Activated CD8-positive, alpha-beta memory T cell treated with anti-CD3 and anti-CD28 coated beads, Interleukin-2, amount 10 ng/mL, durations not matched to agents 7 days and 5 days (primary cell): ENCODE data around the gene LPP. TPM values are rescaled to one million over a fixed set of nuclear protein-coding genes. Genes with fewer than 3 reads are reported as not detected.

Source experiments
- ATAC-seq: fragments of 150-1000 bp; cut with Tn5 transposase; one replicate; pipeline ENCODE4 v1.10.0; 2021; ENCODE audit warnings: moderate library complexity
- CTCF ChIA-PET: fragments of 350-600 bp; sonication (Branson Sonifier 250); formaldehyde crosslinking; loops from one replicate; lab custom pipeline; 2021; ENCODE audit warnings: antibody characterized with exemption; lab: Charles Lee
- DNase-seq: peaks from one replicate; pipeline ENCODE4 v3.0.0-alpha.2; 2020
- H3K27ac Mint-ChIP-seq: one replicate; pipeline ENCODE4 v1.8.0; 2021; ENCODE audit warnings: mild to moderate bottlenecking, mixed read lengths
- H3K27me3 Mint-ChIP-seq: one replicate; pipeline ENCODE4 v1.8.0; 2021; ENCODE audit warnings: mixed read lengths
- H3K36me3 Mint-ChIP-seq: one replicate; pipeline ENCODE4 v1.8.0; 2021; ENCODE audit warnings: mild to moderate bottlenecking, mixed read lengths
- H3K4me1 Mint-ChIP-seq: one replicate; pipeline ENCODE4 v1.8.0; 2021; ENCODE audit warnings: mixed read lengths
- H3K4me3 Mint-ChIP-seq: one replicate; pipeline ENCODE4 v1.8.0; 2021; ENCODE audit warnings: mild to moderate bottlenecking, moderate library complexity, mixed read lengths
- H3K9me3 Mint-ChIP-seq: one replicate; pipeline ENCODE4 v1.8.0; 2022; ENCODE audit warnings: low read depth, mixed read lengths
- total RNA-seq, 2 experiments: library from RNA; stranded (reverse); gene quantifications; one replicate each; pipeline ENCODE4 v1.2.3, GENCODE V29; 2021

LPP gene
- total RNA-seq, 2 experiments from 2014 or later = 23.6 to 57.1 TPM

DNA sequence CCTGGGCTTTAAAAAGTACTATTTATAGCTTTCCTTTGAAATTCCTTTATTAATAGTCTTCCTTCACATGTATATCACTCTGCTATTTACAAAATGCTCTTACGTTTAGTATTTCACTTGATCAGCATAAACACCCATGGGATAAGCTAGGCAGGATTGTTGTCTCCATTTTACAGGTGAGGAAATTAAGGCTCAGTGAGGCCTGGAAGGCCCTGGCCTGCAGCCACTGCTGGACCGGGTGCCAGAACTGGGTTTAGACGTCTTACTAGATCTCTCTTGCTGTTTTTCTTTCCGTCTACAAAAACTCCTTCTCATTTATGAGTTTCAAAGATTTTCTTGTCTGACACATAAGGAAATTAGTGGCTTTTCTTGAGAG, 236.4 kb downstream of the LPP start:
- Mint-ChIP-seq H3K27me3 (no peaks in the 10 kb centered on the region), H3K4me1 (peaks cover 18% of the 10 kb centered on the region), H3K27ac (peak overlapping the region; percentile 41), H3K4me3 (no peak overlapping the region), H3K36me3 (peaks cover 2% of the 10 kb centered on the region), H3K9me3 (no peaks in the 10 kb centered on the region)
- DNase-seq = no peak
- CTCF ChIA-PET = interaction anchor here (1.0 kb wide), 1 partner anchor 11 kb away, joined by 3 read pairs; no protein-coding TSS in a partner anchor
- ATAC-seq = no peak

DNA sequence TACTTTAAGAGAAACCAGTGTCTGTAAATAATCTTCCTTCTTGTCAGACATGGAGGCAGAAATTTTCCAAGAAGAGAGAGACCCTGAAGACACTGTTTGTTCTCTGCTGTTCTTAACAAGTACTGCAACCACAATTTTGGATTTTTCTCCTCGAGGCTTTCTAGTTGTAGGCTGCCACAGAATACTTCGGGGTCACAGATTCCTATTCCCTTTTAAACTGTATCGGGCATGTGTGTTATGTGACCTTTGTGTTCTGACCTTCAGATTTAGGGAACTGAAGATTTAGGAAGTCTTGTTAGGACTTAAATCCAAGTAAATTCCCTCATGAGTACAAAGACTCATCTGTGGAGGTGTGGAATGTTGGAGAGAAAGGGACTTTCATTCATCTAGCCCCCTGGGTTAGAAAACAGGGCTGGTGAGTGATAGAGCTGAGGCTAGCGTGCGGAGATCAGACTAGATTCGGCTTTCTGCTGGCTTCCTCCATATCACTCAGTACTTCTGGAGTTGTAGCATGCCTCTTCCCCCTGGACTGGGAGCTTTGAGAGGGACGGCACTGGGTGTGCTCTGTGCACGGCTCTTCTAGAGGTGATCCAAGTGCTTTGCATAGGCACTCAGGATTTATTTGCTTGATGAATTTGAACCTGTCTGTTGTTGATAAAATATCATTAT, 237.0 kb downstream of the LPP start:
- H3K27me3 Mint-ChIP-seq = no peaks in the 10 kb centered on the region
- DNase-seq (no peak), ATAC-seq (no peak)
- no peak overlapping the region for H3K27ac Mint-ChIP-seq
- peaks cover 2% of the 10 kb centered on the region for H3K36me3 Mint-ChIP-seq
- peaks cover 16% of the 10 kb centered on the region for H3K4me1 Mint-ChIP-seq
- CTCF ChIA-PET = no interaction called here
- no peak overlapping the region for H3K4me3 Mint-ChIP-seq
- no peaks in the 10 kb centered on the region for H3K9me3 Mint-ChIP-seq

DNA sequence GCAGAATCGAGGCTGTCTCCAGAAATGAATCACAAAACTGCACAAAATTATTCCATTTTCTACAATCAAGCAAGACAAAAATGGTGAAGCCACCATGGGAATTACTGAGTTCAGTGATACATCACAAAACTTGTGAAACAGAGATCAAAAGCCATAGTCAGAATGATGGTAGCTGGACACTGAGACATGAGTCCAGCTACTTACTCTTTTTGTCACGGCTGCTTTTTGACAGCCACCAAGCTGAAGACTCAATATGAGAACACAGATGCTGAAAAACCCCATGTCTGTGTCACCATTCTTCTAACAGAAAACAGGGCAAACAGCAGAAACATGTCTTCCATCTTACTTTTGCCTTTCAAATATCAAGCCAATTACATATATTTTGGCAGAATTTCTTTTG, 237.6 kb downstream of the LPP start:
- Mint-ChIP-seq H3K27me3 (no peaks in the 10 kb centered on the region), H3K36me3 (peaks cover 2% of the 10 kb centered on the region), H3K4me1 (peaks cover 14% of the 10 kb centered on the region), H3K4me3 (no peak overlapping the region), H3K27ac (no peak overlapping the region), H3K9me3 (no peaks in the 10 kb centered on the region)
- CTCF ChIA-PET = no interaction called here
- DNase-seq (no peak), ATAC-seq (no peak)

DNA sequence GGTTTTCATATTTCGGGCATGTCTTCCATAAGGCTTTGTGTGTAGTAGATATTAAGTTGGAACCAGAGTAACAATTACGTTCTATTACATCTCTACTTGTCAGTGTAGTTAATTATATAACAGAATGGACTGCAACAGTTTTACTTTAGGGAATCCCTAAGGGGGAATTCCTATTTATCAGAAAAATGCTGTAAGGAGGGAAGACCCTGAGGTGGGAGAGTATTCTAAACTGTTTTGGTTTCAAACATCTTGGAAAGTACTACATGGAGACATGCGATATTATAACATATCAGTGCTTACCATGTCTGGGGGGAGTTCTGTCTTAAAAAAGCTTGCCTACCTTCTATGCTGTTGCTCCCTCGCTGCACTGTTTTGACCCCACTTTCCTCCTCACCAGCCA, 238.1 kb downstream of the LPP start:
- Mint-ChIP-seq H3K9me3 (no peaks in the 10 kb centered on the region), H3K27me3 (no peaks in the 10 kb centered on the region), H3K27ac (no peak overlapping the region), H3K4me1 (peaks cover 18% of the 10 kb centered on the region), H3K36me3 (peaks cover 2% of the 10 kb centered on the region), H3K4me3 (no peak overlapping the region)
- ATAC-seq (no peak), DNase-seq (no peak)
- CTCF ChIA-PET = no interaction called here

DNA sequence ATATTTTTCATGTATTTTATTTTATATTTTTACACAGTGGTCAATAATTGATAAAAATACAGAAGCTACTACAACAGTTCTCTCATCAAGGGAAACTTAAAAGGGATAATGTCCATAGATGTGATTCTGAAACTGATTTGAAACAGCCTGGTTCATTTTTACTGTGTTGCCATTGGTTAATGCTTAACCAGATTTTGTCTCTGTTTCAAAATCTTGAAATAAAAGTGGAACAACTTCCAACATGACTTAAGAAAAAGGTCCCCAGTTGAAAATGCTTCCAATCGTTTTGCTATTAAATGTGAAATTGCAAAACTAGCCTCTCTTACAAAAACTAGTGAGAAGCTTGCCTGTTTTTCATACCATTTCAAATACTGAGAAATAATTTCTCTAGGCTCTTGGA, 240.7 kb downstream of the LPP start:
- no peak for DNase-seq
- no peak overlapping the region for H3K27ac Mint-ChIP-seq
- no peaks in the 10 kb centered on the region for H3K27me3 Mint-ChIP-seq
- peaks cover 35% of the 10 kb centered on the region for H3K4me1 Mint-ChIP-seq
- no peaks in the 10 kb centered on the region for H3K9me3 Mint-ChIP-seq
- H3K36me3 Mint-ChIP-seq = peaks cover 2% of the 10 kb centered on the region
- ATAC-seq = no peak
- CTCF ChIA-PET = interaction anchor here (1.4 kb wide), 1 partner anchor 654 kb away, joined by 5 read pairs; no protein-coding TSS in a partner anchor
- no peak overlapping the region for H3K4me3 Mint-ChIP-seq

DNA sequence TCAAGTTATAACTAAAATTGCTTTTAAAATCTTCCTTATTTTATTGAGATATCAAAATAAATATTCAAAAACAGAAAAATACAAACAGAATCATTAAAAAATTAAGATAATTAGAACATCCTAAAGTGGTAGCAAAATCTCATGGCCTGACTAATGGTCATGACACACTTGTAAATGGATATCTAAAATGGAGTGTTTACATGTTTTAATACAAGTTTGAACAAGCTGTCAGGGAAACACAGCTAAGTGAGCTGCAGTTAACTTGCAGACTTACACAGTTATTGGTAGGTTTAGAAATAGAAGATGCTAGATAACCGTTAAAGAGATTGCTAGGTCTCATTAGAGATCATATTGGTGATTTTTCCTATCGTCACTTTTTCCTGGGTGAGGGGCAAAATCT, 242.3 kb downstream of the LPP start:
- Mint-ChIP-seq H3K36me3 (peaks cover 2% of the 10 kb centered on the region), H3K9me3 (no peaks in the 10 kb centered on the region), H3K27me3 (peaks cover 2% of the 10 kb centered on the region), H3K27ac (no peak overlapping the region), H3K4me3 (no peak overlapping the region), H3K4me1 (peaks cover 40% of the 10 kb centered on the region)
- CTCF ChIA-PET = no interaction called here
- ATAC-seq (no peak), DNase-seq (no peak)

DNA sequence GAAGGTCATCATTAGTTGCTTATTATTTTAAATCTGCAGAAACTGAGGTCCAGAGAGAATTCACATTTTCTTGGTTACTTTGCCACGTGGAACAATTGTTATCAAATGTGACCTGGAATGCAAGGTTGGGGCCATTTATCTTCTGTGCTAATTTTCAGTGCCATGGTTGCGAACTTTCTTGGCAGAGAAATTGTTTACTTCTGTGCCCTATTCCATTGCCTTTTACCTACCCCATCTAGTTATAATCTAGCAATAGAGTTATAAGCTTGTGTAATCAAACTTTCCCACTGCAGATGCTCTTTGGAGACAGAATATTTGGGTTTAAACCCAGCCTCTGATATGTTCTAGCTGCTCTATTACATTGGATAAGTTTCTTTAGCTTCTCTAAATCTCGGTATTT, 242.9 kb downstream of the LPP start:
- Mint-ChIP-seq H3K27me3 (peaks cover 2% of the 10 kb centered on the region), H3K9me3 (no peaks in the 10 kb centered on the region), H3K4me1 (peaks cover 43% of the 10 kb centered on the region), H3K36me3 (peaks cover 4% of the 10 kb centered on the region), H3K27ac (no peak overlapping the region), H3K4me3 (no peak overlapping the region)
- CTCF ChIA-PET = no interaction called here
- ATAC-seq (no peak), DNase-seq (no peak)

DNA sequence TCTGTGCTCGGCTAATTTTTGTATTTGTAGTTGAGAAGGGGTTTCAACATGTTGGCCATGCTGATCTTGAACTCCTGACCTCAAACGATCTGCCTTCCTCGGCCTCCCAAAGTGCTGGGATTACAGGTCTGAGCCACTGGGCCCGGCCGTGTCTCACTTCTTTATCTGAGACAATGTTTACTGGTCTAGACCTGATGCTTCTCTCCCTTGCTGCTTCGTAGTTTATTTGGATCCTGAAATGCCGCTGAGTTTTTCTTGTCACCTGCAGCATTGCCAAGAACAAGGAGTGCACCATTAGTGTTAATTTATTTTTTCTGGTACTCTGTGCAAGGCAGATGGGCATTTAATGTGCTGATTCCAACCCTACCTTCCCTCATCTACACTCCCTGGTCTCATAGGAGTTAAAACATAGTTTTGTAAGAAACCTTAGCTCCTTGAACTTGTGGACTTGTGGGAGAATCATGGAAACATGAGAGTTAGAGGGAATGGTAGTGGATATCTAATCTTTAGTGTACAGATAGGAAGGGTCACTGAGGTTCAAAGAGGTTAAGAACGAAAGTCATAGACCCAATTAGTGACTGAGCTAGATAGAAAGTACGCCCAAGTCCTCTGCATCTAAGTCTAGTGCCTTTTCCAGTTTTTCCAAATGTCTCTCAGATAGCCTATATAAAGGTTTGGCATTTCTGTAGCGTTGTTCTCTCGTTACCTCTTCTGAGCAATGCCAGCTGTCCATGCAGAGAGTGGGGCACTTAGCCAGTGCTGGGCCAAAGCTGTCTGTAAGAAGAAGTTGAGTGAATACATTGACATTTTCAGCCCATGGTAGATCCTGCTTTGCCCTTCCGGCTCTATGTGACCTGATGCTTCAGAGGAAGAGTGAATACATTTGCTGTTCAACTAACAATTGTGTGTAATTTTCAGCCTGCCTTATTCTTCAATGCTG, 244.1 kb downstream of the LPP start:
- Mint-ChIP-seq H3K36me3 (peaks cover 4% of the 10 kb centered on the region), H3K4me3 (peak overlapping the region; percentile 45), H3K4me1 (peaks cover 50% of the 10 kb centered on the region), H3K9me3 (peaks cover 2% of the 10 kb centered on the region), H3K27me3 (peaks cover 2% of the 10 kb centered on the region), H3K27ac (no peak overlapping the region)
- CTCF ChIA-PET = interaction anchor here (1.0 to 3.2 kb wide), 2 partner anchors 655 to 658 kb away, joined by 3 to 14 read pairs; no protein-coding TSS in a partner anchor
- no peak for ATAC-seq
- DNase-seq = no peak

DNA sequence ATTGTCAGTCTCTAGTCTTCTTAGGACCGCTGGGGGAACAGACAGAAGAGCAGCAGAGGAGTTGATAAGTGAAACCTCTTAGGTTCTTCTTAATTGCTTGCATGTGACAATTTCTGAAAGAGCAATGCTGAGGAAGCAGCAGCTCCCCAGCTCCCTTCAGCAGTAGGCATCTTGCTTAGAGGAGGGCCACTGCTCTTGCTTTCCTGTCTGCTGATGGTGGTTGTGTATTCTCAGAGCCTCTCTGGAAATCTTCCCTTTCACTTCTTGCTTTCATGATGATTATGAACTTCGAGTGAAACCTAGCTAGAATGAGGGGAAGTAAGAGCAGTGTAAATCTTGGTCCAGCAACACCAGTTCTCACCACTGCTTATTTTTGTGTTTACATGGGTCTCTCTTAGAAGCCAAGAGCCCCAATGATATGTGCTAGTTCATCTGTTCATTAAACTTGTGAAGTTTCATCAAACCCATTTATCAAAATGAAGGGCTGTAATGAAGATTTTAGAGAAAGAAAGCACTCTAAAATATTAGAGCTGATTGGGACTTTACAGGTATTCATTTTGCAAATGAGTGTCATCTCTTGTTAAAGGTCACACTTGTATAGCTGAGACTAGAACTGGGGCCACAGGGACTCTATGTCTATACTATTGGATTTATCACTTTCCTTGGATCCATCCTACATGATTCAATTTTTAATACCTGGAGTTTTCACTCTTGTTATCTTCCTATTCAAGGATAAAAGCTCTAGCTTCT, 246.7 kb downstream of the LPP start:
- H3K27me3 Mint-ChIP-seq = peaks cover 2% of the 10 kb centered on the region
- no peak overlapping the region for H3K4me3 Mint-ChIP-seq
- ATAC-seq (peak; percentile 79), DNase-seq (peak; percentile 53)
- H3K4me1 Mint-ChIP-seq = peaks cover 58% of the 10 kb centered on the region
- peaks cover 2% of the 10 kb centered on the region for H3K9me3 Mint-ChIP-seq
- H3K36me3 Mint-ChIP-seq = peaks cover 4% of the 10 kb centered on the region
- H3K27ac Mint-ChIP-seq = no peak overlapping the region
- CTCF ChIA-PET = interaction anchor here (1.5 to 3.2 kb wide), 3 partner anchors 11 to 661 kb away, joined by 3 to 14 read pairs (median 3); no protein-coding TSS in a partner anchor

DNA sequence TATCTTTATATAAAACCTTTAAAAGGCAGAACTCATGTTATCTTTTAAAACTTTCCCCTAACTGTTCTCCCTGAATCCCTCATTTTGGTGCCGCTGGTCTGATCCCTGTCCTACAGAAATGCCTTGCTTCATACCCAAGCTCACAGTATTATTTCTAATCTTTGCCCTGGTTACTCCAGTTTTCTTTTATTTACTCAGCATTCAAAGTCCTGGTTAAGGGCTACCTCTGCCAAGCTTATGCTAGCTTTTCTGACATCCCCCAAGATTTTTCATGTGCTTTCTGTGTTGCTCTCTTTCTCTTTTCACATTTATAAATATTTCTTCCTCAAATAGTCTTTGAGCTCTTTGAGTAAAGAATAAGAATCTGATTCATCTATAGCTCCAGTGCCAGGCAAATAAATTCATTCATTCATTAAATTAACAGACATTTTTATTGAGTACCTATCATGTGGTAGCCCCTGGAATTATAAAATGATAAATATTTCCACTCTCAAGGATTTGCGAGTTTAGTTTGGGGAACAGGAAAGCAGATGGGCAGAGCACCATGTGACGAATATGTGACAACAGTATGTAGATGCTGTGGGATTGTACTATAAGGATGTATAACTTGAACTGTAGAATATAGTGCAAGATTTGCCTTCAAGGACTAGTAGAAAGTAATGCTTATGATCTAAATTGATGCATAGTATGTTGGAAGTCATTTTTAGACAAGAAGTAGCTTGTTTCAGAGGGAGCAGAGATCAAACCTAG, 247.5 kb downstream of the LPP start:
- Mint-ChIP-seq H3K27me3 (peaks cover 2% of the 10 kb centered on the region), H3K36me3 (peaks cover 6% of the 10 kb centered on the region), H3K9me3 (peaks cover 2% of the 10 kb centered on the region), H3K4me3 (no peak overlapping the region), H3K4me1 (peaks cover 58% of the 10 kb centered on the region), H3K27ac (no peak overlapping the region)
- no peak for DNase-seq
- no peak for ATAC-seq
- CTCF ChIA-PET = interaction anchor here (1.5 to 3.2 kb wide), 3 partner anchors 12 to 662 kb away, joined by 3 to 14 read pairs (median 3); no protein-coding TSS in a partner anchor

DNA sequence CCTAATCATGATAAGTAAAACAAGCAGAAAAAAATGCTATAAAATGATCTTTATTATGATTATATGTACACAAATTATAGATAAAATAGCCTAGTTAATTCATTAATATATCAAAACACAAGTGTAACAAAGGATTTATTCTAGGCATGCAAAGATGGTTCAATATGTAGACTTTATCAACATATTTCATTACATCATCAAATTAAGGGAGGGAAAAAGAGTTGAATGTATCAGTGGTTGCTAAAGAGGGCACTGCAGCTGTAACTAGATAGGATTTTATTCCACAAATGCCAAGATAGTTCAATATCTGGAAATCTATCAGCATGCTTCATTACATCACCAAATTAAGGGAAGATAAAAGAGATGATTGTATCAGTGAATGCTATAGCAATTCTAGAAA, 248.3 kb downstream of the LPP start:
- Mint-ChIP-seq H3K36me3 (peaks cover 12% of the 10 kb centered on the region), H3K9me3 (peaks cover 2% of the 10 kb centered on the region)

DNA sequence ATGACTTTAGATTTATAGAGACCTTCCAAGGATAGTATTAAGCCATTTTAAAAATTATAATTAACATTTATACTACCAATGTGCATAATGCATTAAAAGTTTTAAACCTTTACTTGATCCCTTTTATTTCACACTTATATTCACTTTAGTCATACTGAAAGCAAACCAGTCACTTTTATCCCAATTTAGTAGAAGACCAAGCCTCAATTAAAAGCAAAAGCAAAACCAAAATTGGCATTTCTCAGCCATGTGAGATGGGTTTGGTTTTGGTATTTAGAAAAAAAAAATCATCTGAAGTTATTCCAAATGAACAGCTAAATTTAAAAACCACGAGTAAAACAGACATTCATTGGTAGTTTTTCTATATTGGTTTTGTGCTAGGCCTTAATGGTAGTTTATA, 249.4 kb downstream of the LPP start:
- CTCF ChIA-PET = interaction anchor here (1.2 kb wide), 1 partner anchor 664 kb away, joined by 5 read pairs; no protein-coding TSS in a partner anchor
- Mint-ChIP-seq H3K36me3 (peaks cover 14% of the 10 kb centered on the region), H3K4me1 (peaks cover 45% of the 10 kb centered on the region), H3K4me3 (no peak overlapping the region), H3K27ac (no peak overlapping the region), H3K27me3 (peaks cover 2% of the 10 kb centered on the region), H3K9me3 (peaks cover 2% of the 10 kb centered on the region)
- ATAC-seq (no peak), DNase-seq (no peak)

More for the DNA sequence above, 248.3 kb downstream of the LPP start:
- ATAC-seq (no peak), DNase-seq (no peak)
- CTCF ChIA-PET = interaction anchor here (1.2 kb wide), 1 partner anchor 663 kb away, joined by 5 read pairs; no protein-coding TSS in a partner anchor
- Mint-ChIP-seq H3K27ac (no peak overlapping the region), H3K27me3 (peaks cover 2% of the 10 kb centered on the region), H3K4me1 (peaks cover 51% of the 10 kb centered on the region), H3K4me3 (no peak overlapping the region)
